NCI-H748 treated with DMSO at 0.1 percent for 48 hours (cell line): ENCODE results near the gene ZZZ3.
A peak's percentile ranks its signal among the peaks of the same experiment; 100 is the strongest.
"Not testable (repeated sequence)": the region's sequence is repeated elsewhere in the genome, so short reads cannot be mapped to it uniquely, and the experiment has no call there.

Source experiments
- DNase-seq: peaks from one replicate; lab custom pipeline; 2025; lab: John Stamatoyannopoulos, UW

The ZZZ3 gene

DNA sequence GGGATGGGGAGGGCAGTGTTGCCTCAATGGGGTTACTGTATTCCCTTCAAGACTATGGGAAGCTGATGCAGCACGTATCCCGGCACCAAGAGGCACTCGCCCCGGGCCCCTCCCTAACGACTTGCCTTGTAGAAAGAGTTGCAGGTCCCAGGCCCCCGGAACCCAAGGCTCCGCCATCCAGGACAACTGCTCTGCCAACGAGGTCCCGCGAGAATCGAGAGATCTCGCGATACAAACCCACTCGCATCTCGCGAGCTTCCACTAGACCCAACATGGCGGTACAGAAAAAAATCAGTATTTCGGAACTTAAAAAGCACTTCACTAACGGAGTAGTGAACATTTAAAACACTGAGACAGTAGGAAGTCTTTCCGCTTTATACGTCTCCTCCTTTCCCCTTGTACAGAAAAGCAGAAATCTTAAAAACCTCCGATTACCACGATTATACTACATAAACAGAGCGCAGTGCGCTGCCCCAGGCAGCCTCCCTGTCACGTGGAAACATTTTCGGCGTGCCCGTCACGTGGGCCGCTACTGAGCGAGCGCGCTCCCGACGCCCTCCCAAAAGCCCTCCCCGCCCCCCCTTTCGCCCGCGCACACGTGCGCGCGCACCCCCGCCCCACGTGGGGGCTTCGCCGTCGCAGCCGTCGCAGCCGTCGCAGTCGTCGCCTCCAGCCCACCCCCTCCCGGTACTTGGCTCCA lies at the start of gene ZZZ3:
Gene ZZZ3 (minus strand): TSS at position 199 of the 700 bp plus-strand sequence. CDS start 49,304 bp downstream, outside the sequence.
- DNase-seq: peak; percentile 84

DNA sequence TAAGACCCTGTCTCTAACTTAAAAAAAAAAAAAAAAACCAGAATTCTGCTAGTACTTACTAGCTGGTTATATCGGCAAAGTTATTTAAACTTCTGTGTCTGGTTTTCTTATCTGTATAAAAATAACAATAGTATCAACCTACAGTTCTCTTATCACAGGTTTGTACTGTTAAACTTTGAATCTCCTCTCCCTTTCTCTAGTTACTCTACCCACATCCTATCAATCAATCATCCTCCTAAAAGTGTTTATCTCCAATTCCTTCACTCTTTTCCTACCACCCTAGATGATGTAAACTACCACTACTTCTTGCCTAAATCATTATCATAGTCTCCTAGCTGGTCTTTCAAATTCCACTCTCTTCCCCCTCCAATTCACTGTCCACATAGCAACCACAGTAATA lies 49.6 kb upstream of the ZZZ3 start:
- DNase-seq: no peak

DNA sequence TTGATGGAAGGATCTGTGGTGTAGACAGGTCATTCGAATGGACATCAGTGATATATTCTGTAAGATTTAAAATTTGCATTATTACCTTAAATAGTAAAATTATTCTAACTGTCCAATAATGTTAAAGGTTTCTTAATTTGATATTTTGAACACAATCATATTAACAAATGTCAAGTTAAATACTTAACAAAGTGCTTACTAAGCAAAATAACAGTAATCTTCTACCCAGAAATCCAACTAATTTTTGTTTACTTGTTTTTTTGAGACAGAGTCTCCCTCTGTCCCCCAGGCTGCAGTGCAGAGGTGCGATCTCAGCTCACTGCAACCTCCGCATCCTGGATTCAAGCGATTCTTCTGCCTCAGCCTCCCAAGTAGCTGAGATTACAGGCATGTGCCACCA lies 43.2 kb upstream of the ZZZ3 start:
- no peak for DNase-seq

DNA sequence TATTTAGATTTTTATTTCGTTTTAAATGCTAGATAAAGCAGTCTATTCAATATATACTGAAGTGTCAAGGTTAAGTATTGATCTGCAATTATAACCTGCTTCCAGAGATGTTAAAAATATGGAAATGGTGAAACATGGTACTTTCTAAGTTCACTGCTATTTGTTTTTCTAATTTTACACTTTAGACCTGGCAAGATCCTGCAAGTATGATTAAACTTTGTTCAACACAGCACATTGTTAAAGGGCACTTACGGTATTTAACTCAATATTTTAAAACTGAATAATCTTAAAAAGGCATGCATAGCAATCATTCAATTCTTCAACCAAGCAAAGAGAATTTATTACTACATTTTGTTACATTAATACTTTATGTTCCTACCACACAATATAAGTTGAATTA lies 35.7 kb upstream of the ZZZ3 start:
- no peak for DNase-seq

DNA sequence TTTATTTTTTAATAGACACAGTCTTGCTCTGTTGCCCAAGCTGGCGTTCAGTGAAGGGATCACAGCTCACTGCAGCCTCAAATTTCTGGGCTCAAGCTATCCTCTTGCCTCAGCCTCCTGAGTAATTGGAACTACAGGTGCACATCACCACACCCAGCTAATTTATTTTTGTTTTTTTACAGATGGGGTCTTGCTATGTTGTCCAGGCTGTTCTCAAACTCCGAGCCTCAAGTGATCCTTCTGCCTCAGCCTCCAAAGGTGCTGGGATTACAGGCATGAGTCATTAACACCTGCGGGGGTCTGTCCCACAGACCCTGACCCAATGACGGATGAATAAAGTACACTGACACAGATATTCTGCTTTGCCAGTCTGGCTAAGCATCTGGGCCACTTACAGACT lies 33.6 kb upstream of the ZZZ3 start:
- DNase-seq: no peak

DNA sequence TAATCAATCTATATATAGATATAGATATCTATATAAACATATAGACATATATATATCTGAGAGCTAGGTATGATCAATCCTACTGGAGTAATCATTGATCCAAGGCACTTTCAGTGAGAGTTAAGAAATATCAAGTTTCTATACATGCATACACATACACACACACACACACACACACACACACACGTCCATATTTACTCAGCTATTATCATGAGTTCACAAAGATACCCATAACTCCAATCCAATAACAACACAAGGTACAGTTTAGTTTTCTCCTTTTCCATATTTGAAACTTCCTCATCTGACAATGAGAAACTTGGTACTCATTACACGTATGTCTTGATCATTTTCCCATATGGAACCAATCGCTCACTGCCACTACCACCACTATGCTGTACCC lies 27.3 kb upstream of the ZZZ3 start:
- no peak for DNase-seq

DNA sequence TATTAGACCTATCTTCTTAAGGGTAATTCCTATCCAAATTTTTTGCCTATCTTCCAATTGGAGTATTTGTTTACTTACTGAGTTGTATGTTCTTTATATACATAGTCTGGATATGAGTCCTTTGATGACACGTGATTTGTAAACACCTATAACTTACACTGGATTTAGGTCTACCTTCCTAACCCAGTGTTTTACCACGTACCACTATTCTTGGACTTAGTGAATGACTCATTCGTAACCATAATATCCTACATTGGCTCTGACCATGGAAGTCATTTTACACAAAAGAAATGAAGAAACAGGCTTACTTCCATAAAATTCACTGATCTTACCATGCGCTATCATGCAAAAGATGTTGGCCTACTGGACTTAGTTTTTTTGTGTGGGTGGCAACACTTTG lies 23.9 kb upstream of the ZZZ3 start:
- DNase-seq: no peak

DNA sequence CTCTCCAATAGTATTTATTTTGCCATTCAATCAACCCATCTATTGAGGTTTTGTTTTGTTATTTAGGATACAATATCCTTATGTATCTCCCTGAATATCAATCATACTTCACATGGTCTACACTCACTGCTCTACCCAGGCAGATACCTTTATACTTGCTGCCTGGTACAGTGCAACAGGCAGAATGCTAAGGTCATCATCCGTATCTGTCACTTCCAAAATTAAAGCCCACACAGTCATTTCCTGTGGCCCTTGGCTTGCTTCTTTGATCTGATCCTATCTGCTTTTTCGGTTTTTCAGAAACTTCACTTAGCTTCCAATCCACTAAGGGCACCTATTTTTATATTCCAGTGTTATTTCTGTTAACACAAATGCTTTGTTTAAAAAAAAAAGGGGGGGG lies 22.3 kb upstream of the ZZZ3 start:
- no peak for DNase-seq

DNA sequence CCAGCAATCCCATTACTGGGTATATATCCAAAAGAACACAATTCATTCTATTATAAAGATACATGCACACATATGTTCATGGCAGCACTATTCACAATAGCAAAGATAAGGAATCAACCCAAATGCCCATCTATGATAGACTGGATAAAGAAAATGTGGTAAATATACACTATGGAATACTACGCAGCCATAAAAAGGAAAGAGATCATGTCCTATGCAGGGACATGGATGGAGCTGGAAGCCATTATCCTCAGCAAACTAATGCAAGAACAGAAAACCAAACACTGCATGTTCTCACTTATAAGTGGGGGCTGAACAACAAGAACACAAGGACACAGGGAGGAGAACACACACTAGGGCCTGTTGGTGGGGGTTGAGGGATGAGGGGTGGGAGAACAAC lies 17.2 kb upstream of the ZZZ3 start:
- DNase-seq: not testable (repeated sequence)

DNA sequence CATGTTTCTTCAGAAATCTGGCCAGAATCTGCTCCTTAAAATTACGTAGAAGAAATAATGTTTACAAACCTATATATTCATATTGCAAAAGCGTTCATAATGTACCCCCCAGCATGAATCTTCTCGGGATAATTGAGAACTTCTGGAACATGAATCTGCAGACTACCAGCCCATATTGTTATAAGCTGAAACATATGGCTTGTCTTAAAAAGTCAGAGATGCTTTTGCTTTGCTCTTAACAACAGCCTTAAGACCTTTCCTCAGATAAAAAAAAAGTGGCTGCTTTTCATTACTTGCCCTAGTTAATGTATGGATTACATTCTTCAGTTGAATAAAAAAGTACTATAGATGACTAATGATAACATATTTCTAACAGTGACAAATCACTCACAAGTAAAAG lies 15.0 kb upstream of the ZZZ3 start:
- no peak for DNase-seq

DNA sequence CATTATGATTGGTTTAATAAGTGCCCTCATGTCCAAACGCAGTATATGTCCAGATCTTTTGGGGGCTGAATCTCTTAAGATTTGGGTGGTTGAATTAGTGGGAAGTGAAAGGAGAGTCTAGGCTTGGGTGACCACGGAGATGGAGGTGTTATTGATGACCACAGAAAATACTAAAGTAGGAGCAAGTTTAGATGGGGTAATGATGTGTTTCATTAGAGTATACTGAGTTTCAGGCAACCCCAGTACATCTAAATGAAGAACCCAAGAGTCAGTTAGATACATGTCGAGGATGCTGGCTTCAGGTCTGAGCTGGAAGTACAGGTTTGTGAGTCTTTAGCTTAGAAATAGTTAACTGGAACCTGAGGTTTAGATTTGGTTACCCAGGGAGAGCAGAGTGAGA lies 6.5 kb upstream of the ZZZ3 start:
- no peak for DNase-seq

DNA sequence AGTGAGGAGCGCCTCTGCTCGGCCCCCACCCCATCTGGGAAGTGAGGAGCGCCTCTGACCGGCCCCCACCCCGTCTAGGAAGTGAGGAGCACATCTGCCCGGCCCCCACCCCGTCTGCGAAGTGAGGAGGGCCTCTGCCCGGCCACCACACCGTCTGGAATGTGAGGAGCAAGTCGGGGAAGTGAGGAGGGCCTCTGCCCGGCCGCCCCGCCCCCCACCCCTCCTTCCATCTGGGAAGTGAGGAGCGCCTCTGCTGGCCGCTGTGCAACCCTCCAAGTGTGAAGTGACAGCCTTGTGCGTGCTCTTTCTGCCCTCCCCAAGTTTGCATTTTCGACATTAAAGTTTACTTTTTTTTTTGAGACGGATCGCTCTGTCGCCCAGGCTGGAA lies 5.1 kb upstream of the ZZZ3 start:
- DNase-seq: no peak

DNA sequence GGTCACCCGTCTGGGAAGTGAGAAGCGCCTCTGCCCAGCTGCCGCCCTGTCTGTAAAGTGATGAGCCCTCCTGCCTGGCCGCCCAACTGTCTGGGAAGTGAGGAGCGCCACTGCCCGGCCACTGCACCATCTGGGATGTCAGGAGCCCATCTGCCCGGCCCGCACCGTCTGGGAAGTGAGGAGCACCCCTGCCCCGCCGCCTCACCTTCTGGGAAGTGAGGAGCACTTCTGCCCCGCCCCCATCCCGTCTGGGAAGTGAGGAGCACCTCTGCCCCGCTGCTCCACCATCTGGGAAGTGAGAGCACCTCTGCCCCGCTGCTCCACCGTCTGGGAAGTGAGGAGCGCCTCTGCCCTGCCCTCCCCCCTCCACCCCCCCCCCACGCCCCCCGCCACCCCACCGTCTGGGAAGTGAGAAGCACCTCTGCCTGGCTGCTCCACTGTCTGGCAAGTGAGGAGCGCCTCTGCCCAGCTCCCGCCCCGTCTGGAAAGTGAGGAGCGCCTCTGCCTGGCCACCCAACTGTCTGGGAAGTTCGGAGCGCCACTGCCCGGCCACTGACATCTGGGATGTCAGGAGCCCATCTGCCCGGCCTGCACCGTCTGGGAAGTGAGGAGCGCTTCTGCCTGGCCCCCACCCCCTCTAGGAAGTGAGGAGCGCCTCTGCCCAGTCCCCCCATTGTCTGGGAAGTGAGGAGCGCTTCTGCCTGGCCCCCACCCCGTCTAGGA lies 4.5 kb upstream of the ZZZ3 start:
- DNase-seq: no peak

DNA sequence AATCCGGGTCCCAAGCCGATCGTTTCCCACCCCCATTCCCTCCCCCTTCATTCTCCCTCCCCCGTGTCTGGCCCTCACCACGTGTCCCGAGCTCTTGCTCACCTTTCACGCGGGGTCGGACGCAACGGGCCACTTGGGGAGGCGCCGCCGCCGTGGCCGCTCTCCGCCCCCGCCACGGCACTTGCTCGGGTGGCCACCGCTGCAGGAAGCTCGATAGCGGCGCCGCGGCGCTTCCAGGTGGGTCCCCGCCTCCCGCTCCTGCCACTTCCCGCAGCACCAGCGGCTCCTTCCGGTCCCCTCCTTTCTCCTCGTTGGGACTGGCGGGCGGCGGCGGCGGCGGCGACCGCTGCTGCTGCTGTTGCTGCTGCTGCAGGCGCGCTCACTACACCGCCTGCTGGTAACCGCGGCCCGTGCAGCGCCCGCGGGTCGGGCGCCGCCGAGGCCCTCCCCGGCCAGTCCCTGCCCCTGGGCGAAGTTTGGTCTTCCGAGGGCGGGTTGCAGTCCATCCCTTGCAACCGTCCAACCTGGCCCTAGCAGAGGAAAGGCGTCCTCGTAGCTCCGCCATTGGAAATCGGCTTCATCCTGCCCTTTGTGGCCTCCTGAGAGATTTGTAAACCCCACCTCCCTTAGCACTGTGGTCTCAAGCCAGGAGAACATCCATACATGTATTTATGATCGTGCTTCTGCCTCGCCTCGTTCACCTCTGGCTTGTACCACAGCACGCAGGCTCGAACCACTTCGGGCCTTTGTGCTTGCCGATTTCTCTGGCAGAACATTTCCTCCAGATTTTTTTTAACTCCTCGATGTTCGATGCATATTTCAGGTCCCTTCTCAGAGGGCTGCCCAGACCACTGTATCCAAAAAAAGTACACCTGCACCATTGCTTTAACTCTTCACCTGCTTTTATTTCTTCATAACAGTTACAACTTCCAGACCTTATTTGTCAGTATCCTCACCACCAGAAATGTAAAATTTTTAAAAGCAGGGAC lies 996 bp upstream of the ZZZ3 start:
- DNase-seq: peak; percentile 86

DNA sequence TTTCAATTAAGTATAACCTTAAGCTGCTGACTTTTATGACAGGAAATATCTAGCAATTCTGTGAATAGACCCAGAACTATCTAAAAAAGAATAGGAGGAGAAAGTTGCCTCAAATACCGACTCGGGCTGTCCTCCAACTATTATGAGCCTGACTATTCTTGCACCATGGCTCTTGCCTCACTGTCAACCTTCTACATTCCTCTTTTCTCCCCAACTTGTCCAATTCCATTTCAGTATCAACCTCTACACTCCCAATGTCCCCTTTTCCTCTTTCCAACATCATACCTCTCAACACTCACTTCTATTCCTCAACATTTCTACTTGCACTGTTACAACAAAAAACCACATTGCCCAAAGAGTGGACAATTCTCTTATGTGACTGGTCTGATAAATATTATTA lies 2.3 kb downstream of the ZZZ3 start:
- no peak for DNase-seq

DNA sequence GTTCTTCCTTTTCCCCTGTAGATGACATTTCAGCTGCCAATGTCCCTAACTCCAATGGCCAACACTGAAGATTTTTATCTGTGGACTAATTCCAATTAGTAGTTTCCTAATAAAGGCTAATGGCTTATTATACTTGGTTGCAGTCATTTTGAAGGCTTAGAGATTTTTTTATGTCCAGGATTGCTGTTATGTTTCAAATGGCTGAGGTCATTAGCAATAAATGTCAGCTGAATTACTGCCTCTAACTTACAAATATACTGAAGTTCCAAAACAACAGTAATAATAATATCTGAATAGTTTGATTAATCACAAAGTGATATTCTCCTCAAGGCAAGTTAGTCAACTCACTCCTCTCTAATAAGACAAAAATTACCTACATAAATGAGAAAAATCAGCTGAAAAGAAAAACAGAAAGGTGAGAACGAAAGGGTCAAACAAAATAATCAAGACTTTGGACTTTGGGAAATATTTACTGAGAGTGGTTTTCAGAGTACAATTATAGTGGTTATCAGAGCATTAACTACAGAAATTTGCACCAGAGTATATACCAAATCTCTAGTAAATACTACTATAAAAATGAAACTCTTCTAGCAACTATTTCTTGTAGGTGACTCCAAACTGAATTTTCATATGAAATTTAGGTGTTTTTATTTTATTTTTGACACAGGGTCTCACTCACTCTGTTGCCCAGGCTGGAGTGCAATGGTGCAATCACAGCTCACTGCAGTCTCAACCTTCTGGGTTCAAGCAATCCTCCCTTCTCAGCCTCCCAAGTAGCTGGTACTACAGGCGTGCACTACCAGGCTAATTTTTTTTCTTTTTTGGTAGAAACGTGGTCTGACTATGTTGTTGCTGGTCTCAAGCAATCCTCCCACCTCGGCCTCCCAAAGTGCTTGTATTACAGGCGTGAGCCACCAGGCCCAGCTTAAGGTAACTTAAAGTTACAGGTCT lies 3.5 kb downstream of the ZZZ3 start:
- no peak for DNase-seq

DNA sequence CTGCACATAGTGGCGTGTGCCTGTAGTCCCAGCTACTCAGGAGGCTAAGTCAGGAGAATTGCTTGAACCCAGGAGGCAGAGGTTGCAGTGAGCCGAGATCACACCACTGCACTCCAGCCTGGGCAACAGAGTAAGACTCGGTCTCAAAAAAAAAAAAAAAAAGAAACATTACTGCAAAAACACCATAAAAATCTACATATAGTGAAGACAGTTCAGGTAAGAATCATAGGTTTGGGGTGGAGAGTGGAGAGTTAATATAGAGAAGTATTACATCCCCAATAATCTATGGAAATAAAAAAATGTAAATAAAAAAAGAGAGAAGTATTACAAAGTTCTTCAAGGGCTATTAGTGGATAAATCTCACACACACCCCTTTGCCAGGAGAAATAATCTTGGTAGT lies 7.7 kb downstream of the ZZZ3 start:
- not testable (repeated sequence) for DNase-seq

DNA sequence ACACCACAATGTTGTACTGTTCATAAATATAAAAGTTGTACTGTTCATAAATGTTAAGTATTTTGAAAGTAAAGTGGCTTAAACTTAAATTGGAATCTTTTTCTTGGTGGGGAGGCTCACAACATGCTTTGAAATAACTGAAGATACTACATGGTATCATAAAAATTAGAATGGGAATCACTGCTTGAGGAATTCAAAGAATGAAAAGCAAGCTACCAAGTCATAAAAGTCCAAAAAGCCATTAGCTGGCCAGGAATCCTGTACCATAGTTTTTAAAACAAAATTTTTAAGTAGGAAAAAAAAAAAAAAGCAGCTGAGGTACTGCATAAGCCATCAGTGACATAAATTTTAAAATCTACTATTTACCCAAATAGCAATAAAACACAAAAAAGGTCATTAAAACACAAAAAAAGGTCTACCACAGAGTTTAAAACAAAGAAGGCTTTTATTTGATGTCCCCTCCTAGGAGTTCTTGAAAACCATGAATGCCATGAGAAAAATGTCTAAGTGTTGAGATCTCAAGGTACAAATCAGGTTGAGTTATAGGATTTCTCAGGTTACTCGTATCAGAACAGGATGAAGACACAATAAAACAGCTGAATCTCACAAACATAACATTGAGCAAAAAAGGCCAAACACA lies 8.6 kb downstream of the ZZZ3 start:
- no peak for DNase-seq

DNA sequence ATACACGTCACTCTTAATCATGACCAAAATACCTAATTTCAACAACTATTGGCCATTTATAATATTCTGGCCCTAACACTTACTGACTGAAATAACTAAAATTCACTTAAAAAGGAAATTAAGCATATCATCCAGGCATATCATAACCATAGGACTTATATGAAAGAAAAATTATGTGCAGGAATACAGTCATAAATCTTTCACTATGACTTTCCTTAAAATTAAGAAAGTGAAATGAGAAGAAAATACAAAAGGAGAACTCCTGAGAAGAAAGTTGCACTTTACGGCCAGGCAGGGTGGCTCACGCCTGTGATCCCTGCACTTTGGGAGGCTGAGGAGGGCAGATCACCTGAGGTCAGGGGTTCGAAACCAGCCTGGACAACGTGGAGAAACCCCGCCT lies 9.4 kb downstream of the ZZZ3 start:
- no peak for DNase-seq

DNA sequence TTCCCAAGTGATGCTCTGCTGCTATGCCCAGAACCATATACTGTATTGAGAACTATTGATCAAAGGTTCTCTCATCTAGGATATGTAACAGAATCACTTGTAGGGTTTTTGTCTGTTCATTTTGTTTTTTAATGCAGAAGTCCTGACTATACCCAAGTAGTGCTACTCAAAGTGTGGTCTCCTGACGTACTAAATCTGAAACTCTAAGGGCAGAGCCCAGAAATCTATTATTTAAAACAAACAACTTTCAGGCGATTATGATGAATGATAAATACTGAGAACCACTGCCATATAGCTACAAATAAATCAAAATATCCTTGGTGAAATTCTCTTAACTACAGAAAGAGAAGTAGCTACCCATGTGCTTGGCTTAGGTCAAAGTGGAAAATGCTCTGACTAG lies 10.1 kb downstream of the ZZZ3 start:
- DNase-seq: no peak

DNA sequence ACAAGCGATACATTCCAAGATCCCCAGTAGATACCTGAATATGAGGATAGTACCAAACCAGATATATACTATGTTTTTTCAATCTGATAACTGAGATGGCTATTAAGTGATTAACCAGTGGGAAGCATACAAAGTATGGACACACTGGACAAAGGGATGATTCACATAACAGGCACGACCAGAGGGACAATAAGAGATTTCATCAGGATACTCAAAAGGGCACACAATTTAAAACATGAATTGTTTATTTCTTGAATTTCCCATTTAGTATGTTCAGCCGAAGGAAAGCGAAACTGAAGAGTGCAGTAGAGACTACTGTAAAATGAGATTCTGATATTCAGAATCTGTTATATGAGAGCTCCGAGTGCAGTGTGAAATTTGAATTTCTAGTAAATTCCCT lies 10.6 kb downstream of the ZZZ3 start:
- DNase-seq: no peak
